Caco-2 (cell line): ENCODE data around the gene SBNO2. TPM values are rescaled to one million over a fixed set of nuclear protein-coding genes. Genes with fewer than 3 reads are reported as not detected.

Experiments used
- BruUV-seq: library from RNA; stranded (reverse); fragments of 400-500 nt; replicated peaks from 2 replicates; lab custom pipeline; 2021; lab: Mats Ljungman, UMichigan
- CTCF ChIA-PET: fragments of 300-600 bp; sonication (Branson Sonifier 250); formaldehyde crosslinking; loops from one replicate; lab custom pipeline; 2022; ENCODE audit warnings: antibody characterized with exemption; lab: Charles Lee
- POLR2A ChIA-PET: fragments of 300-600 bp; sonication (Branson Sonifier 250); formaldehyde crosslinking; loops from one replicate; lab custom pipeline; 2022; ENCODE audit warnings: antibody characterized with exemption; lab: Charles Lee
- DNase-seq, 2 experiments: peaks; one replicate each; pipeline versions ENCODE4 v3.0.0 to v3.0.0-alpha.2; 2020 to 2022
- H3K27me3 ChIP-seq: replicated peaks from 2 replicates; pipeline ENCODE4 v1.6.0; 2011; ENCODE audit warnings: low read length; ENCODE audit not compliant: control insufficient read depth, insufficient read depth
- H3K36me3 ChIP-seq: 2 replicates; pipeline ENCODE4 v1.5.1; 2011; ENCODE audit warnings: low read length; ENCODE audit not compliant: control insufficient read depth, insufficient read depth
- H3K4me1 ChIP-seq: fragments of 250-450 bp; sonication (Bioruptor Pico); 2 replicates; pipeline ENCODE4 v1.5.1; 2020; ENCODE audit warnings: mild to moderate bottlenecking
- H3K4me3 ChIP-seq: 2 replicates; pipeline ENCODE4 v1.5.1; 2011; ENCODE audit warnings: low read depth, mild to moderate bottlenecking, control low read depth, low read length
- H3K9me3 ChIP-seq: fragments of 250-450 bp; sonication (Bioruptor Pico); 2 replicates; pipeline ENCODE4 v1.5.1; 2020; ENCODE audit warnings: mild to moderate bottlenecking, moderate library complexity
- H3K27ac Mint-ChIP-seq: one replicate; pipeline ENCODE4 v1.8.0; 2022; ENCODE audit warnings: mixed read lengths; ENCODE audit not compliant: unreplicated experiment
- H3K27me3 Mint-ChIP-seq: one replicate; pipeline ENCODE4 v1.8.0; 2022; ENCODE audit warnings: mixed read lengths; ENCODE audit not compliant: insufficient read depth, unreplicated experiment
- H3K36me3 Mint-ChIP-seq: one replicate; pipeline ENCODE4 v1.8.0; 2022; ENCODE audit warnings: mild to moderate bottlenecking, mixed read lengths; ENCODE audit not compliant: insufficient read depth, unreplicated experiment
- H3K4me1 Mint-ChIP-seq: one replicate; pipeline ENCODE4 v1.8.0; 2022; ENCODE audit warnings: low read depth, mixed read lengths; ENCODE audit not compliant: unreplicated experiment
- H3K4me3 Mint-ChIP-seq: one replicate; pipeline ENCODE4 v1.8.0; 2022; ENCODE audit warnings: mild to moderate bottlenecking, moderate library complexity, mixed read lengths; ENCODE audit not compliant: unreplicated experiment
- H3K9me3 Mint-ChIP-seq: one replicate; pipeline ENCODE4 v1.8.0; 2022; ENCODE audit warnings: mixed read lengths; ENCODE audit not compliant: unreplicated experiment
- intact Hi-C: fragments of 100-400 bp; cut with micrococcal nuclease; formaldehyde crosslinking; loops from one replicate; pipeline ENCODE4 v1.10.0; 2022; ENCODE audit not compliant: unreplicated experiment
- total RNA-seq: library from RNA; stranded (reverse); gene quantifications from 2 replicates; pipeline ENCODE4 v1.2.3, GENCODE V29; 2022
- TF ChIP-seq, protein P1 (sequence below), 2 experiments: fragments of 200-600 bp in 1 of 2; IDR thresholded peaks; 1 replicate in 1 of 2; 2 replicates in 1 of 2; pipeline versions ENCODE4 v1.5.1 to v1.8.0; 2011 to 2022; ENCODE audit warnings: antibody characterized with exemption in 1 of 2, control low read depth in 1 of 2, inconsistent platforms in 1 of 2, low read depth in 1 of 2, low read length in 1 of 2, mild to moderate bottlenecking in 1 of 2, moderate library complexity in 1 of 2; ENCODE audit not compliant: insufficient read depth in 1 of 2, severe bottlenecking in 1 of 2, unreplicated experiment in 1 of 2

Gene SBNO2
- total RNA-seq, 1 experiment from 2014 or later, result 41.2 TPM

- Histone ChIP-seq H3K9me3 (no peaks in the 10 kb centered on the region), H3K4me3 (no peak overlapping the region), H3K27me3 (no peaks in the 10 kb centered on the region), H3K36me3 (peaks cover 1% of the 10 kb centered on the region), H3K4me1 (no peaks in the 10 kb centered on the region)
- H3K27ac Mint-ChIP-seq, result no peak overlapping the region
- no peaks in the 10 kb centered on the region for H3K9me3 Mint-ChIP-seq
- intact Hi-C loops, result no loop called here
- peaks cover 5% of the 10 kb centered on the region for H3K4me1 Mint-ChIP-seq
- no peak overlapping the region for H3K4me3 Mint-ChIP-seq
- DNase-seq, result no peak
- ChIA-PET POLR2A (no interaction called here), CTCF (no interaction called here)
- BruUV-seq, result no TSS peak
- TF ChIP-seq, protein P1, sequence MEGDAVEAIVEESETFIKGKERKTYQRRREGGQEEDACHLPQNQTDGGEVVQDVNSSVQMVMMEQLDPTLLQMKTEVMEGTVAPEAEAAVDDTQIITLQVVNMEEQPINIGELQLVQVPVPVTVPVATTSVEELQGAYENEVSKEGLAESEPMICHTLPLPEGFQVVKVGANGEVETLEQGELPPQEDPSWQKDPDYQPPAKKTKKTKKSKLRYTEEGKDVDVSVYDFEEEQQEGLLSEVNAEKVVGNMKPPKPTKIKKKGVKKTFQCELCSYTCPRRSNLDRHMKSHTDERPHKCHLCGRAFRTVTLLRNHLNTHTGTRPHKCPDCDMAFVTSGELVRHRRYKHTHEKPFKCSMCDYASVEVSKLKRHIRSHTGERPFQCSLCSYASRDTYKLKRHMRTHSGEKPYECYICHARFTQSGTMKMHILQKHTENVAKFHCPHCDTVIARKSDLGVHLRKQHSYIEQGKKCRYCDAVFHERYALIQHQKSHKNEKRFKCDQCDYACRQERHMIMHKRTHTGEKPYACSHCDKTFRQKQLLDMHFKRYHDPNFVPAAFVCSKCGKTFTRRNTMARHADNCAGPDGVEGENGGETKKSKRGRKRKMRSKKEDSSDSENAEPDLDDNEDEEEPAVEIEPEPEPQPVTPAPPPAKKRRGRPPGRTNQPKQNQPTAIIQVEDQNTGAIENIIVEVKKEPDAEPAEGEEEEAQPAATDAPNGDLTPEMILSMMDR (IDR thresholded peaks at IDR 0.05; ENCODE audit: insufficient read depth in 1 of 2, low read depth in 1 of 2, low read length in 1 of 2, severe bottlenecking in 1 of 2, unreplicated experiment in 1 of 2), result no peak
- peaks cover 22% of the 10 kb centered on the region for H3K36me3 Mint-ChIP-seq
- H3K27me3 Mint-ChIP-seq, result no peaks in the 10 kb centered on the region
Observed at GRCh38 chr19:1163283-1163933, 10.7 kb downstream of the SBNO2 start.

GRCh38 chr19:1162404-1163282 is 11.4 kb downstream of the SBNO2 start:
- H3K4me3 Mint-ChIP-seq, result no peak overlapping the region
- DNase-seq, result no peak
- peaks cover 5% of the 10 kb centered on the region for H3K4me1 Mint-ChIP-seq
- intact Hi-C loops, result no loop called here
- ChIA-PET CTCF (interaction anchor here (0.6 kb wide), 1 partner anchor 29 kb away, joined by 5 read pairs; no protein-coding TSS in a partner anchor), POLR2A (no interaction called here)
- no peaks in the 10 kb centered on the region for H3K9me3 Mint-ChIP-seq
- TF ChIP-seq, protein P1 (IDR thresholded peaks at IDR 0.05; ENCODE audit: insufficient read depth in 1 of 2, low read depth in 1 of 2, low read length in 1 of 2, severe bottlenecking in 1 of 2, unreplicated experiment in 1 of 2), result no peak
- no peak overlapping the region for H3K27ac Mint-ChIP-seq
- no peaks in the 10 kb centered on the region for H3K27me3 ChIP-seq
- H3K36me3 Mint-ChIP-seq, result peaks cover 23% of the 10 kb centered on the region
- no peaks in the 10 kb centered on the region for H3K4me1 ChIP-seq
- no TSS peak for BruUV-seq
- no peaks in the 10 kb centered on the region for H3K27me3 Mint-ChIP-seq
- H3K9me3 ChIP-seq, result no peaks in the 10 kb centered on the region
- H3K4me3 ChIP-seq, result no peak overlapping the region
- peaks cover 1% of the 10 kb centered on the region for H3K36me3 ChIP-seq

GRCh38 chr19:1161716-1162115 is 12.4 kb downstream of the SBNO2 start:
- Mint-ChIP-seq H3K36me3 (peaks cover 24% of the 10 kb centered on the region), H3K27me3 (no peaks in the 10 kb centered on the region), H3K4me1 (peaks cover 5% of the 10 kb centered on the region), H3K9me3 (no peaks in the 10 kb centered on the region), H3K4me3 (no peak overlapping the region), H3K27ac (no peak overlapping the region)
- intact Hi-C loops, result no loop called here
- H3K4me1 ChIP-seq, result no peaks in the 10 kb centered on the region
- peaks cover 1% of the 10 kb centered on the region for H3K36me3 ChIP-seq
- TF ChIP-seq, protein P1 (IDR thresholded peaks at IDR 0.05; ENCODE audit: insufficient read depth in 1 of 2, low read depth in 1 of 2, low read length in 1 of 2, severe bottlenecking in 1 of 2, unreplicated experiment in 1 of 2), result no peak
- ChIA-PET CTCF (interaction anchor here (0.6 kb wide), 1 partner anchor 29 kb away, joined by 5 read pairs; no protein-coding TSS in a partner anchor), POLR2A (no interaction called here)
- no peaks in the 10 kb centered on the region for H3K27me3 ChIP-seq
- no TSS peak for BruUV-seq
- no peaks in the 10 kb centered on the region for H3K9me3 ChIP-seq
- no peak overlapping the region for H3K4me3 ChIP-seq
- no peak for DNase-seq
